AG10803 (cell line): ENCODE data around the gene HDAC9.

ENCODE experiments used
- DNase-seq: peaks from one replicate; pipeline ENCODE4 v3.0.0; 2010; ENCODE audit warnings: low read depth
- H3K4me3 ChIP-seq: 2 replicates; pipeline ENCODE4 v1.5.1; 2011; ENCODE audit warnings: mild to moderate bottlenecking, low read length, control low read depth
- TF ChIP-seq, protein P1 (sequence below): conservative IDR thresholded peaks from 2 replicates; pipeline ENCODE4 v1.5.1; 2011; ENCODE audit warnings: mild to moderate bottlenecking, low read length, control low read depth, inconsistent platforms

HDAC9 gene

DNA sequence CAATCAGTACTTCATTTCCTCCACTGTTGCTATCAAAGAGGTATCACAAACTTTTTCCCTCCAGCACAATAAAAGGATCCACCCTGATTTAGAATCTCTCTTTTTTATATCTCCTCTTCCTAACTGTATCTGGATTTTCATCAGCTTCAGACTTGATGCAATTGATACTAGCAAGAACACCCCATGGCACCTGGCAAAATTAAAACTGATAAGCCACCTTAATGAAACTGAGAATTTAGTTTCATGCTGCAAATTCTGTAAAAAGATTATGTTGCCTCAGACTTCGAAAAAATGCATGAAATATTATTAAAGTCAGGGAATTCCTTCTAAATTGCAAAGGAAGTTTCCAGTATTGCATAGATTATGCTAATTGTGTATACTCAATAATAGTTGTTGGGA, 277.0 kb downstream of the HDAC9 start:
- TF ChIP-seq, protein P1, sequence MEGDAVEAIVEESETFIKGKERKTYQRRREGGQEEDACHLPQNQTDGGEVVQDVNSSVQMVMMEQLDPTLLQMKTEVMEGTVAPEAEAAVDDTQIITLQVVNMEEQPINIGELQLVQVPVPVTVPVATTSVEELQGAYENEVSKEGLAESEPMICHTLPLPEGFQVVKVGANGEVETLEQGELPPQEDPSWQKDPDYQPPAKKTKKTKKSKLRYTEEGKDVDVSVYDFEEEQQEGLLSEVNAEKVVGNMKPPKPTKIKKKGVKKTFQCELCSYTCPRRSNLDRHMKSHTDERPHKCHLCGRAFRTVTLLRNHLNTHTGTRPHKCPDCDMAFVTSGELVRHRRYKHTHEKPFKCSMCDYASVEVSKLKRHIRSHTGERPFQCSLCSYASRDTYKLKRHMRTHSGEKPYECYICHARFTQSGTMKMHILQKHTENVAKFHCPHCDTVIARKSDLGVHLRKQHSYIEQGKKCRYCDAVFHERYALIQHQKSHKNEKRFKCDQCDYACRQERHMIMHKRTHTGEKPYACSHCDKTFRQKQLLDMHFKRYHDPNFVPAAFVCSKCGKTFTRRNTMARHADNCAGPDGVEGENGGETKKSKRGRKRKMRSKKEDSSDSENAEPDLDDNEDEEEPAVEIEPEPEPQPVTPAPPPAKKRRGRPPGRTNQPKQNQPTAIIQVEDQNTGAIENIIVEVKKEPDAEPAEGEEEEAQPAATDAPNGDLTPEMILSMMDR, result no peak
- H3K4me3 ChIP-seq, result no peak overlapping the region

DNA sequence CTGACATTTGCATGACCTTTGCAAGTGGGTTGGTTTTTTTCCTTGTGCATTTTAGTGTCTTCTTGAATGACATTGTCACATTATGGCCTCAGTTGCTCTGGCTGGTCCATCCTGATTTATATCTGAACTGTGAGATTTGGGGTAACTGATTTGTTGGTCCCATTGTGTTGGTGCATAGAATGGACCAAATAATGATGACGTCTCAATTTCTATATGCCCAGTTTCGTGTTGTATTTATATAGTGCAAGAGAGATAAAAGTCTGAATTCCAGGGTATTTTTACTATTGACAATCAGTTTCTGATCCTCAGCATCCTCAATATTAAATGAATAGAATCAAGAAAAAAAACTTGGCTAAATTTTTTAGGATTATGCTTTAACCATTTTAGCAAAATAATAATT, 281.8 kb downstream of the HDAC9 start:
- H3K4me3 ChIP-seq, result no peak overlapping the region
- no peak for DNase-seq
- TF ChIP-seq, protein P1, result no peak

More for the DNA sequence above, 277.0 kb downstream of the HDAC9 start:
- DNase-seq, result no peak

DNA sequence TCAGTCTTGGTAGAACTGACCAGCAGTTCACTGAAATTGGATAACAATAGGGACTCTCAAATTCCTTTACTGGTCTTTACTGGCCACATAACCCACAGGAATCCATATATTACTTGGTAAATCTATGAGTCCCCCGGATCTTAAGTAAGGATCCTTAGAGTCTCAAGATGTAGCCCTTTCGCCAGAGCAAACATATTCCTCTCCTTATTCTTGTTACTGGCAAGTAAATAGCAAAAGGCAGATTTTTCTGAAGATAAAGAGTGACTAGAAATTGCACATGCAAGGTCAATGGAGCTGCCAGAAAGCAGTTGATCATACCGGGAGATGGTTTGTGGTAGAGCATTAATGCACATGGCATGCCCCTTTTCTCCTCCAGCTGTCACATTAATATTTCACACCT, 283.0 kb downstream of the HDAC9 start:
- DNase-seq, result peak; percentile 95
- TF ChIP-seq, protein P1, result no peak
- no peak overlapping the region for H3K4me3 ChIP-seq

DNA sequence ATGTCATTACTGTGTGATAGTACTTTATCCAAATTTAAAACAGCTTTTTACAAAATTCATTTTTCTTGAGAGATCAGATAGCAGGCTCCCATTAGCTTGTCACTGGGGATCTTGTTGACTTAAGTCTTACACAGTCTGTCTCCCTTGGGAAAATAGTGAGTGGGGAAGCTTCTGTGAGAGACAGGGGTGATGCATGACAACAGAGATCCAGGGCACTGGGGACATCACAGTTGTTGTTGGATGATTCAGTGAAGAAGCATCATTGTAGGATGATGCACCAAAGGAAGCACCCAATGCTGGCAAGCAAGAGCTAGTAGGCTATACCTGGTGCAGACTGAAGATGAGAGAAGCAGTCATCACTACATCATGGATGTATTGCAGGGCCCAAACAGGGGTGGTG, 284.7 kb downstream of the HDAC9 start:
- DNase-seq, result no peak
- H3K4me3 ChIP-seq, result no peak overlapping the region
- TF ChIP-seq, protein P1, result no peak

DNA sequence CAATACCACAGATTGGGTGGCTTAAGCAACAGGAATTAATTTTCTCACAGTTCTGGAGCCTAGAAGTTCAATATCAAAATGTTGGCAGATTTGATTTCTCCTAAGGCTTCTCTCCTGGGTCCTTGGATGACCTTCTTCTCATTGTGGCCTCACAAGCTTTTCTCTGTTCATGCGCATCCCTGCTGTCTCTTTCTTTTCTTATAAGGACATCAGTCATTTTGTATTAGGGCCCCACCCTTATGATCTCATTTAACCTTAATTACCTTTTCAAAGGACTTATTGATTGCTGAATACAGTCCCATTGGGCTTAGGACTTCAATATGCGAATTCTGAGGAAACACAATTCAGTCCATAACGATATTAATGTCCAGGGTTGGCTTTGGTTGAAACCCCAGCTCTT, 285.4 kb downstream of the HDAC9 start:
- DNase-seq, result no peak
- TF ChIP-seq, protein P1, result no peak

DNA sequence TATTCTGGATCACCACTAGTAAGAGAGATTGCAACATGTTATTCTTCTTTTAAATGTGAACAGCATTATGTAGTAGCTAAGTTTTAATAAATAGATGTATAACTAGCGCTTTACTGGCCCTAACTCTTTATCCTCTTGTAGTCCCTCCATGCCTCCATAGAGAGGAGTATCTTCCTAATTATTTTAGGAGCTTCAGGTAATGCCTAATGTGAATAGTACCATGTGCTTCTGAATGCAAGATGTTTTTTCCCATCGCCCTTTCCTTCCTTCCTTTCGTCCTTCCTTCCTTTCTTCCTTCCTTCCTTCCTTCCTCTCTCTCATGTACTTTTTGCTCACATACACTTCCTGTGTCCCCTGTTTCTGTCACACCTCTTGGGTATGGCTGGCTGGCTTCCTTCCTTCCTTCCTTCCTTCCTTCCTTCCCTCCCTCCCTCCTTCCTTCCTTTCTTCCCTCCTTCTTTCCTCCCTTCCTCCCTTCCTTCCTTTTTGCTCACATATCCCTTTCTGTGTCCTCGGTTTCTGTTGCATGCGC, 290.7 kb downstream of the HDAC9 start:
- H3K4me3 ChIP-seq, result no peak overlapping the region
- no peak for DNase-seq
- TF ChIP-seq, protein P1, result no peak

More for the DNA sequence above, 285.4 kb downstream of the HDAC9 start:
- no peak overlapping the region for H3K4me3 ChIP-seq

DNA sequence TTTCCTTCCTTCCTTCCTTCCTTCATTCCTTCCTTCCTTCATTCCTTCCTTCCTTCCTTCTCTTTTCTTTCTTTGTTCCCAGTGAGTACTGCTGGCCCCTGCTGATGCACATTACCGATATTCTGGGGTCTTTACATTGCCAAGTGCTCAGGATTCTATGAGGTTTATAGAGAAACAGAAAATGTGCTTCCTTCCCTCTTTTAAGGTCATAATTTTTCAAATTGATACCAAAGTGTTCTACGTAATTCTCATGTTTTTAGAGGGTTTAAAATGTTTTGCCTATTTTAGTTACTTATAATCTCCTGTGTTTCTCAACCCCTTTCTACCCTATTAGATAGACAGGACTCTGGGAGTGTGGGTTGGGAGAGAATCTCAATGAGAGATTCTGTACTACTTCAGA, 291.2 kb downstream of the HDAC9 start:
- no peak overlapping the region for H3K4me3 ChIP-seq
- no peak for DNase-seq

More for the DNA sequence above, 291.2 kb downstream of the HDAC9 start:
- TF ChIP-seq, protein P1, result no peak
